ENCODE measurements around the gene RABGEF1. TPM values are rescaled to one million over a fixed set of nuclear protein-coding genes. Genes with fewer than 3 reads are reported as not detected.

RABGEF1 gene
- total and polyA plus RNA-seq, 4 donors, result 5.2 to 14.0 (median 7.7) TPM

- Histone ChIP-seq H3K27ac (ENCODE audit: low read depth in 1 of 2, low read length in 2 of 2) (no peak overlapping the region), H3K27me3 (ENCODE audit: control insufficient read depth in 4 of 4, insufficient read depth in 4 of 4, low read length in 3 of 4) (no peaks in the 10 kb centered on the region), H3K9me3 (ENCODE audit: control insufficient read depth in 4 of 4, low read length in 3 of 4) (no peaks in the 10 kb centered on the region), H3K36me3 (ENCODE audit: control insufficient read depth in 4 of 4, insufficient read depth in 3 of 4, low read depth in 1 of 4, low read length in 3 of 4) (peaks cover 10 to 28% (median 19%) of the 10 kb centered on the region in 4 donors), H3K4me3 (ENCODE audit: low read depth in 1 of 3, low read length in 3 of 3) (no peak overlapping the region), H3K4me1 (ENCODE audit: control insufficient read depth in 4 of 4, insufficient read depth in 4 of 4, low read length in 3 of 4) (no peaks in the 10 kb centered on the region), H3K9ac (ENCODE audit: low read depth in 1 of 2, low read length in 2 of 2) (no peak overlapping the region)
- WGBS, result 94% methylated on average over 3 of the region's 3 CpGs
- TF ChIP-seq EGR1 (IDR thresholded peaks at IDR 0.05; ENCODE audit: low read depth in 2 of 2) (no peak), FOXA1 (IDR thresholded peaks at IDR 0.05) (no peak), NR2F2 (IDR thresholded peaks at IDR 0.05) (no peak), TAF1 (conservative IDR thresholded peaks at IDR 0.05) (no peak), ZBTB33 (IDR thresholded peaks at IDR 0.05) (no peak), HNF4A (conservative IDR thresholded peaks at IDR 0.05) (no peak), GABPA (IDR thresholded peaks at IDR 0.05 in 1 of 2, conservative IDR thresholded peaks at IDR 0.05 in 1 of 2) (no peak), ATF3 (IDR thresholded peaks at IDR 0.05) (no peak), FOXA2 (IDR thresholded peaks at IDR 0.05) (no peak), YY1 (IDR thresholded peaks at IDR 0.05) (no peak), MAX (IDR thresholded peaks at IDR 0.05) (no peak), SP1 (IDR thresholded peaks at IDR 0.05) (no peak), RXRA (IDR thresholded peaks at IDR 0.05) (no peak), JUND (IDR thresholded peaks at IDR 0.05) (no peak), RAD21 (IDR thresholded peaks at IDR 0.05) (no peak), REST (IDR thresholded peaks at IDR 0.05) (no peak), CTCF (IDR thresholded peaks at IDR 0.05; ENCODE audit: low read depth, low read length, missing input control) (no peak)
- DNase-seq (ENCODE audit: low spot score), result no peak
Observed at GRCh38 chr7:66790725-66791124, 50.2 kb downstream of the RABGEF1 start.

- Histone ChIP-seq H3K27ac (ENCODE audit: low read depth in 1 of 2, low read length in 2 of 2) (no peak overlapping the region), H3K9ac (ENCODE audit: low read depth in 1 of 2, low read length in 2 of 2) (no peak overlapping the region), H3K4me1 (ENCODE audit: control insufficient read depth in 4 of 4, insufficient read depth in 4 of 4, low read length in 3 of 4) (no peaks in the 10 kb centered on the region), H3K4me3 (ENCODE audit: low read depth in 1 of 3, low read length in 3 of 3) (no peak overlapping the region), H3K27me3 (ENCODE audit: control insufficient read depth in 4 of 4, insufficient read depth in 4 of 4, low read length in 3 of 4) (no peaks in the 10 kb centered on the region), H3K9me3 (ENCODE audit: control insufficient read depth in 4 of 4, low read length in 3 of 4) (no peaks in the 10 kb centered on the region), H3K36me3 (ENCODE audit: control insufficient read depth in 4 of 4, insufficient read depth in 3 of 4, low read depth in 1 of 4, low read length in 3 of 4) (peaks cover 8 to 67% (median 36%) of the 10 kb centered on the region in 4 donors)
- 96% methylated on average over 8 of the region's 8 CpGs for WGBS
- no peak for DNase-seq (ENCODE audit: low spot score)
- TF ChIP-seq REST (IDR thresholded peaks at IDR 0.05), result no peak
- TF ChIP-seq FOXA1 (IDR thresholded peaks at IDR 0.05), result no peak
- no peak for TF ChIP-seq FOXA2 (IDR thresholded peaks at IDR 0.05)
- no peak for TF ChIP-seq JUND (IDR thresholded peaks at IDR 0.05)
- no peak for TF ChIP-seq GABPA (IDR thresholded peaks at IDR 0.05 in 1 of 2, conservative IDR thresholded peaks at IDR 0.05 in 1 of 2)
- TF ChIP-seq RAD21 (IDR thresholded peaks at IDR 0.05), result no peak
- no peak for TF ChIP-seq EGR1 (IDR thresholded peaks at IDR 0.05; ENCODE audit: low read depth in 2 of 2)
- TF ChIP-seq NR2F2 (IDR thresholded peaks at IDR 0.05), result no peak
- no peak for TF ChIP-seq ZBTB33 (IDR thresholded peaks at IDR 0.05)
Observed at GRCh38 chr7:66800591-66800990, 60.1 kb downstream of the RABGEF1 start.
